Measurements from ENCODE around the gene BUD31.

DNA sequence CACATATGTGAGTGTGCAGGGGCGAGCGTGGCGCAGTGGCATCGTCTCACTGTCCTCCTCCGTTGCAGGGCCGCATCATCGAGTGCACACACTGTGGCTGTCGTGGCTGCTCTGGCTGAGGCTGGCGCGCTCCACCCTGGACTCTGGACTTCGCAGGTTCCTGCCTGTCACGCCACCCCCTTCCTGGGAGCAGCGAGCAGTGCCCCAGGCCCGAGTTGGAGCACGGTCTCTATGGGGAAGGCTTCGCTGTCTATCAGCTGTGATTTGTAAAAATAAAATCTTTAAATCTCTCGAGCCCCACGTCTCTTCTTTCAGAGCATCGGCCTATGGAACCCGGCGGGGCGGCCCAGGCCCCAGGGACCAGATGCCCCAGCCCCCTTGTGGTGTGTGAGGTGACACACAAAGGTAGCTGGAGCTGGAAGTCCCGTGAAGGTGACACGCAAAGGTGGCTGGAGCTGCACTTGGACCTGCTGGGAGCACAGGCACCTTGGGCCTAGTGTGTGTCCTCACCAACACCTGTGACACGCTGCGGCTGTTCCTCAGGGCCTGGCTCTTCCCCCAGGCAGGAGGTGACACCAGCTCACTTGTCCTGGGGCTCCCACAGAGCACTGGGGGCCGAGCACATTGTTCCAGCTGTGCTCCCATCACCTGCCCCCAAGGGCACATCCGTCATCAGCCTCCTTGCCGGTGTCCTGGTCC is 10.7 kb downstream of the BUD31 start:
- TF ChIP-seq, protein P1, sequence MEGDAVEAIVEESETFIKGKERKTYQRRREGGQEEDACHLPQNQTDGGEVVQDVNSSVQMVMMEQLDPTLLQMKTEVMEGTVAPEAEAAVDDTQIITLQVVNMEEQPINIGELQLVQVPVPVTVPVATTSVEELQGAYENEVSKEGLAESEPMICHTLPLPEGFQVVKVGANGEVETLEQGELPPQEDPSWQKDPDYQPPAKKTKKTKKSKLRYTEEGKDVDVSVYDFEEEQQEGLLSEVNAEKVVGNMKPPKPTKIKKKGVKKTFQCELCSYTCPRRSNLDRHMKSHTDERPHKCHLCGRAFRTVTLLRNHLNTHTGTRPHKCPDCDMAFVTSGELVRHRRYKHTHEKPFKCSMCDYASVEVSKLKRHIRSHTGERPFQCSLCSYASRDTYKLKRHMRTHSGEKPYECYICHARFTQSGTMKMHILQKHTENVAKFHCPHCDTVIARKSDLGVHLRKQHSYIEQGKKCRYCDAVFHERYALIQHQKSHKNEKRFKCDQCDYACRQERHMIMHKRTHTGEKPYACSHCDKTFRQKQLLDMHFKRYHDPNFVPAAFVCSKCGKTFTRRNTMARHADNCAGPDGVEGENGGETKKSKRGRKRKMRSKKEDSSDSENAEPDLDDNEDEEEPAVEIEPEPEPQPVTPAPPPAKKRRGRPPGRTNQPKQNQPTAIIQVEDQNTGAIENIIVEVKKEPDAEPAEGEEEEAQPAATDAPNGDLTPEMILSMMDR (IDR thresholded peaks at IDR 0.05; ENCODE audit: low read depth, low read length, poor library complexity, severe bottlenecking) = no peak
- no peak for TF ChIP-seq EZH2phosphoT487 (IDR thresholded peaks at IDR 0.05; ENCODE audit: borderline replicate concordance, low read length)
